ENCODE measurements around the gene RELCH.

DNA sequence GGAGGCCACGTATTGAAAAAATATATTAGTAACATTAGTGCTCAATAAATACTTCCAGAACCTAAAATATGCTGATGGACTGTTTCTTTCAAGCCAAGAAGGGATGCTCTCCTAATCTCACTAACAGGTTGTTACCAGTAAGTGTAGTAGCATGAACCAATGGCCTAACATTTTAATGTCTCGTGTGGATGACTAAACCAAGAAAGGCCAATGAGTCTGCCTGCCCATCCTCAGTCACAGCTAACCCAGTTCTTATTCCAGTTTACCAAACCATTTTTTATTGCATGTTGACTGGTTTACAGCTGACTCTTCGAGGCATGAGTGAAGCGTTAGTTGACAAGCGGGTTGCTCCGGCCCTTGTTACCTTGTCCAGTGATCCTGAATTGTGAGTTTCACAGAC, 93.0 kb downstream of the RELCH start:
- TF ChIP-seq POLR2A (IDR thresholded peaks at IDR 0.05; ENCODE audit: low read depth, low read length) (no peak), USF1 (IDR thresholded peaks at IDR 0.05; ENCODE audit: borderline replicate concordance, extremely low read length, insufficient read depth, low read depth, low read length) (no peak), EP300 (IDR thresholded peaks at IDR 0.05; ENCODE audit: borderline replicate concordance in 1 of 2, control insufficient read depth in 1 of 2, low read depth in 2 of 2, low read length in 2 of 2) (no peak), BACH1 (IDR thresholded peaks at IDR 0.05; ENCODE audit: borderline replicate concordance) (no peak), BHLHE40 (IDR thresholded peaks at IDR 0.05; ENCODE audit: borderline replicate concordance in 1 of 2, low read depth in 2 of 2, low read length in 1 of 2) (no peak), RAD21 (IDR thresholded peaks at IDR 0.05; ENCODE audit: insufficient read depth, low read depth, low read length) (no peak), ZNF622 (IDR thresholded peaks at IDR 0.05) (no peak)
